ENCODE data around the gene ERICH2. TPM values are rescaled to one million over a fixed set of nuclear protein-coding genes. Genes with fewer than 3 reads are reported as not detected.
A peak's percentile ranks its signal among the peaks of the same experiment; 100 is the strongest.

The ERICH2 gene
- total RNA-seq, 4 donors from 2014 or later, result not detected

DNA sequence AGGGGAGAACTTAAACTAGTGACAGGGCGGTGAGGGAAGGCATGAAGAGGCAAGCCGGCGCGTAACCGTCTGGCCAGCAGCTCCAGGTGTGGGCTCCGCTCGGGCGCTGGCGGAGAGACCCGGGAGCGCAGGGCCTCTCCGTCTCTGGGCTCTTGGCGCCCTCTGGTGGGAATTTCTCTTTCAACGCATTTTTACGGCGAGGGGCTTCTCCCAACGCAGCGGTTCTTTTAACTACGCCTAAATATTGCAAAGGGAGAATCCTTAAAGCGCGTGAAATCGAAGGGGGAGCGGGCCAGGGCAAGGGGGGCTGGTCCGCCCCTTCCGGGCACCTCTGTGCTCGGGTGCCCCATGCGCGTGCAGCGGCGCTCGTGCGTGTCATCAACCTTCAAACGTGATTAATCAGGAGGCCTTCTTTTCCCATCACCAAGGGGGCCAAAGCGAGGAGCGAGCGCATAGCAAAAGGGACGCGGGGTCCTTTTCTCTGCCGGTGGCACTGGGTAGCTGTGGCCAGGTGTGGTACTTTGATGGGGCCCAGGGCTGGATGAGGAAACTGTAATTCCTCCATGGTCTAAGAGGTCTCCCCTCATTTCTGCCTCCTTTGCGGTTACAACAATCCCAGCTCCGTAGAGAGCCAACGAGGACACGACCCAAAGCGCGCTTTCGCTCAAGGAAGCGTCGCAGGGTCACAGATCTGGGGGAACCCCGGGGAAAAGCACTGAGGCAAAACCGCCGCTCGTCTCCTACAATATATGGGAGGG, 45.7 kb downstream of the ERICH2 start:
- H3K9me3 ChIP-seq, result no peaks in the 10 kb centered on the region
- no peaks in the 10 kb centered on the region for H3K36me3 ChIP-seq
- H3K27ac ChIP-seq, result no peak overlapping the region
- H3K4me1 ChIP-seq, result peaks cover 4 to 74% (median 45%) of the 10 kb centered on the region in 3 donors
- no peak for ATAC-seq
- peaks cover 81% of the 10 kb centered on the region for H3K27me3 ChIP-seq
- H3K4me3 ChIP-seq, result peak overlapping the region in 1 of 2 donors; percentile 51
- 1 to 3% methylated on average over 8 to 27 of the region's 52 CpGs for WGBS, 2 donors (ENCODE audit: low coverage in 1 of 2)
- TF ChIP-seq, protein P1, sequence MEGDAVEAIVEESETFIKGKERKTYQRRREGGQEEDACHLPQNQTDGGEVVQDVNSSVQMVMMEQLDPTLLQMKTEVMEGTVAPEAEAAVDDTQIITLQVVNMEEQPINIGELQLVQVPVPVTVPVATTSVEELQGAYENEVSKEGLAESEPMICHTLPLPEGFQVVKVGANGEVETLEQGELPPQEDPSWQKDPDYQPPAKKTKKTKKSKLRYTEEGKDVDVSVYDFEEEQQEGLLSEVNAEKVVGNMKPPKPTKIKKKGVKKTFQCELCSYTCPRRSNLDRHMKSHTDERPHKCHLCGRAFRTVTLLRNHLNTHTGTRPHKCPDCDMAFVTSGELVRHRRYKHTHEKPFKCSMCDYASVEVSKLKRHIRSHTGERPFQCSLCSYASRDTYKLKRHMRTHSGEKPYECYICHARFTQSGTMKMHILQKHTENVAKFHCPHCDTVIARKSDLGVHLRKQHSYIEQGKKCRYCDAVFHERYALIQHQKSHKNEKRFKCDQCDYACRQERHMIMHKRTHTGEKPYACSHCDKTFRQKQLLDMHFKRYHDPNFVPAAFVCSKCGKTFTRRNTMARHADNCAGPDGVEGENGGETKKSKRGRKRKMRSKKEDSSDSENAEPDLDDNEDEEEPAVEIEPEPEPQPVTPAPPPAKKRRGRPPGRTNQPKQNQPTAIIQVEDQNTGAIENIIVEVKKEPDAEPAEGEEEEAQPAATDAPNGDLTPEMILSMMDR (IDR thresholded peaks at IDR 0.05), result peak in 3 of 4 experiments; percentile 65 to 85 (median 75)
- no peak for TF ChIP-seq EP300 (IDR thresholded peaks at IDR 0.05)

DNA sequence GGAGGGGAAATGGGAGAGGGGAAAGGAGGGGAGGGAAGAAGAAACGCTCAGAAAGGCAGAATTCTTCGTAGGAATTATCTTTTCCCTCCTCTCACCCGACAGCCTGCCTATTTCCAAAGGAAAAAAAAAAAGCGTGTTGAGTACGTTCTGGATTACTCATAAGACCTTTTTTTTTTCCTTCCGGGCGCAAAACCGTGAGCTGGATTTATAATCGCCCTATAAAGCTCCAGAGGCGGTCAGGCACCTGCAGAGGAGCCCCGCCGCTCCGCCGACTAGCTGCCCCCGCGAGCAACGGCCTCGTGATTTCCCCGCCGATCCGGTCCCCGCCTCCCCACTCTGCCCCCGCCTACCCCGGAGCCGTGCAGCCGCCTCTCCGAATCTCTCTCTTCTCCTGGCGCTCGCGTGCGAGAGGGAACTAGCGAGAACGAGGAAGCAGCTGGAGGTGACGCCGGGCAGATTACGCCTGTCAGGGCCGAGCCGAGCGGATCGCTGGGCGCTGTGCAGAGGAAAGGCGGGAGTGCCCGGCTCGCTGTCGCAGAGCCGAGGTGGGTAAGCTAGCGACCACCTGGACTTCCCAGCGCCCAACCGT, 46.4 kb downstream of the ERICH2 start, which contains the start of gene GAD1:
GAD1 (plus strand) TSS at position 384 of the 589 bp plus-strand sequence. CDS start 1,705 bp downstream, outside the sequence.
- peak; percentile 67 for ATAC-seq
- no peaks in the 10 kb centered on the region for H3K36me3 ChIP-seq
- no peak for TF ChIP-seq POLR2AphosphoS5 (IDR thresholded peaks at IDR 0.05)
- TF ChIP-seq, protein P1 (IDR thresholded peaks at IDR 0.05), result peak in 1 of 4 experiments; percentile 14
- peak within 1 kb of the TSS; percentile 18 to 51 for H3K4me3 ChIP-seq
- no peaks in the 10 kb centered on the region for H3K9me3 ChIP-seq
- no peak within 1 kb of the TSS for H3K27ac ChIP-seq
- peaks cover 4 to 81% (median 52%) of the 10 kb centered on the region in 3 donors for H3K4me1 ChIP-seq
- H3K27me3 ChIP-seq, result peaks cover 88% of the 10 kb centered on the region
- 1 to 2% methylated on average over 10 to 11 of the region's 49 CpGs for WGBS, 2 donors (ENCODE audit: low coverage in 1 of 2)

DNA sequence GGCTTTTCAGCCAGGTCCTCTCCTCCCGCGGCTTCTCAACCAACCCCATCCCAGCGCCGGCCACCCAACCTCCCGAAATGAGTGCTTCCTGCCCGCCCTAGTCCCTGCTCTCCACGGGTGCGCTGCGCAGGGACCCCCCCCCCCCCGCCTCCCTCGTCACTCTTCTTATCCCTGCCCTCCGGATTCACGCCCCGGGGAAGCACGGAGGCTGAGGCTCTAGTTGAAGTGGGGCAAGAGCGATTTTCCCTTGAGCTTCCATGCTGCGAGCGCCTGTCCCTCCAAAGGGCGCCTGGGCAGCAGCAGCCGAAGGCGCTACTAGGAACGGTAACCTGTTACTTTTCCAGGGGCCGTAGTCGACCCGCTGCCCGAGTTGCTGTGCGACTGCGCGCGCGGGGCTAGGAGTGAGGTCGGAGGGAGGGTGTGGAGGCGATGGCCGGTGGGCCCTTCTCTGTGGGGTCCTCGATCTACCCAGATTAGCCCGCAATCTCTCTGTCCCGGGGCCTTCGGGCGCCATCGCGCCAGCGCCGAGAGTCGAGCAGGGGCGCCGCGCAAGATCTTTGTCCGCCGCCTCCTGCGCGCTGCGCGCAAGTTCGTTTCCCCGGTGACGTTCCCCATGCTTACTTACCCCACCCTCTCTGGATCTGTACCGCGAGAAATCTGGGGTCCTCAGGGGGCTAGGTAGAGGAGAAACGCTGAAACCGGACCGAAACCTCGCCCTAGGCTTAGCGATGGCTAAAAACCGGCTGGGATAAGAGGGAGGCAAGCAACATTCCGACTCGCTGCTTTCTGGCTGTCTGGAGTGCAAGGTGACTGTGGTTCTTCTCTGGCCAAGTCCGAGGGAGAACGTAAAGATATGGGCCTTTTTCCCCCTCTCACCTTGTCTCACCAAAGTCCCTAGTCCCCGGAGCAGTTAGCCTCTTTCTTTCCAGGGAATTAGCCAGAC, 47.2 kb downstream of the ERICH2 start:
- peaks cover 95% of the 10 kb centered on the region for H3K27me3 ChIP-seq
- no peaks in the 10 kb centered on the region for H3K9me3 ChIP-seq
- TF ChIP-seq POLR2AphosphoS5 (IDR thresholded peaks at IDR 0.05) (no peak), EP300 (IDR thresholded peaks at IDR 0.05) (no peak), POLR2A (IDR thresholded peaks at IDR 0.05) (no peak)
- TF ChIP-seq, protein P1 (IDR thresholded peaks at IDR 0.05), result no peak
- H3K4me1 ChIP-seq, result peaks cover 4 to 88% (median 60%) of the 10 kb centered on the region in 3 donors
- peak overlapping the region; percentile 18 to 51 for H3K4me3 ChIP-seq
- WGBS, 2 donors (ENCODE audit: low coverage in 1 of 2), result 0 to 2% methylated on average over 11 to 13 of the region's 69 CpGs
- H3K36me3 ChIP-seq, result no peaks in the 10 kb centered on the region
- no peak for ATAC-seq
- H3K27ac ChIP-seq, result no peak overlapping the region

DNA sequence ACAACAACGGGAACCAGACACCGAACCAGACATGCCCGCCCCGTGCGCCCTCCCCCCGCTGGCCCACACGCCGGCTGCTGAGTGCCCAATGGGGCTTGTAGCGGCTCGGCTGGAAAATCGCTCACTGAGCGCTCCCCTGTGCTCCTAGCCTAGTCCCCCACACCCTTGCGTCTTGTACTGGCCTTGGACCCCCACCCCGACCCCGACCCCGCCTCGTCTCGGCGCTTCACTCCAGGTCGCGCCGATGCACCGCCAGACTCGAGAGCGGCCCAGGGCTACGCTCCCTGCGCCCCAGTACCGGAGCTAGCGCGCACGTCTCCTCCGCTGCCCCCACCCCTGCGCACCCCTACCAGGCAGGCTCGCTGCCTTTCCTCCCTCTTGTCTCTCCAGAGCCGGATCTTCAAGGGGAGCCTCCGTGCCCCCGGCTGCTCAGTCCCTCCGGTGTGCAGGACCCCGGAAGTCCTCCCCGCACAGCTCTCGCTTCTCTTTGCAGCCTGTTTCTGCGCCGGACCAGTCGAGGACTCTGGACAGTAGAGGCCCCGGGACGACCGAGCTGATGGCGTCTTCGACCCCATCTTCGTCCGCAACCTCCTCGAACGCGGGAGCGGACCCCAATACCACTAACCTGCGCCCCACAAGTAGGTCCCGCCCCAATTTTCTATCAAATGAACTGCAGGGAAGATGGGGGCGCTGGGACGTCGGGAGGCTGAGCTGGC, 48.0 kb downstream of the ERICH2 start:
- no peak overlapping the region for H3K27ac ChIP-seq
- peaks cover 100% of the 10 kb centered on the region for H3K27me3 ChIP-seq
- peaks cover 4 to 94% (median 68%) of the 10 kb centered on the region in 3 donors for H3K4me1 ChIP-seq
- 0% methylated on average over 3 of the region's 60 CpGs; no CpG with 5 or more reads in 1 of the 2 donors for WGBS, 2 donors (ENCODE audit: low coverage in 1 of 2)
- ATAC-seq, result no peak
- TF ChIP-seq, protein P1 (IDR thresholded peaks at IDR 0.05), result no peak
- no peak for TF ChIP-seq POLR2AphosphoS5 (IDR thresholded peaks at IDR 0.05)
- TF ChIP-seq EP300 (IDR thresholded peaks at IDR 0.05), result no peak
- no peak for TF ChIP-seq POLR2A (IDR thresholded peaks at IDR 0.05)
- no peaks in the 10 kb centered on the region for H3K36me3 ChIP-seq
- no peaks in the 10 kb centered on the region for H3K9me3 ChIP-seq
- peak overlapping the region in 1 of 2 donors; percentile 51 for H3K4me3 ChIP-seq
